HG02970 (cell line): ENCODE measurements around the gene GRPR.

ENCODE experiments used
- ATAC-seq: cut with Tn5 transposase; IDR thresholded peaks from one replicate; pipeline ENCODE4 v1.9.1; 2021; ENCODE audit warnings: mild to moderate bottlenecking, moderate library complexity, moderate number of reproducible peaks; ENCODE audit not compliant: unreplicated experiment, low FRiP score

Gene GRPR

GRCh38 chrX:16123222-16123786 lies at the start of gene GRPR:
TSS of gene GRPR (plus strand) at chrX:16123565. CDS start at chrX:16123954, 389 bp downstream.
- no peak for ATAC-seq

DNA sequence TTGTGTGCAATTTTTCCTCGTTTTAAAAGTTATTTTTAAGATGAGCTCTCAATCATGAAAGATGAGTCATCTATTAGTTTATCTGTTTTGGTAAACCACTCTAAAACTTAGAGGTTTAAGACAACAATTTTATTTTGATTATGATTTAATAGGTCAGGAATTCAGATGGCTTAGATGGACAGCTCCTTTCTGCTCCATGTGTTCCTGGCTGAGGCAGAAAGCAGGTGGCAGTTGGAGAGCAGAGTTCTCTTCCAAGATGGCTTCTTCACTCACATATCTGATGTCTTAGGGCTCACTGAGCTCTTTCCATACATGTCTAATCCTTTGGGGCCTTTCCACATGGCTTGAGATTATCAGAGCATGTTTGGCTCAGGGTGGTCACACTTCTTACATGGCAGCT lies 48.3 kb upstream of the GRPR start:
- no peak for ATAC-seq

GRCh38 chrX:16076834-16077233 lies 46.5 kb upstream of the GRPR start:
- no peak for ATAC-seq

- ATAC-seq: no peak
These were observed 45.6 kb upstream of the GRPR start for GRCh38 chrX:16077811-16078210.

- no peak for ATAC-seq
These were observed 42.0 kb upstream of the GRPR start for GRCh38 chrX:16081357-16081756.

DNA sequence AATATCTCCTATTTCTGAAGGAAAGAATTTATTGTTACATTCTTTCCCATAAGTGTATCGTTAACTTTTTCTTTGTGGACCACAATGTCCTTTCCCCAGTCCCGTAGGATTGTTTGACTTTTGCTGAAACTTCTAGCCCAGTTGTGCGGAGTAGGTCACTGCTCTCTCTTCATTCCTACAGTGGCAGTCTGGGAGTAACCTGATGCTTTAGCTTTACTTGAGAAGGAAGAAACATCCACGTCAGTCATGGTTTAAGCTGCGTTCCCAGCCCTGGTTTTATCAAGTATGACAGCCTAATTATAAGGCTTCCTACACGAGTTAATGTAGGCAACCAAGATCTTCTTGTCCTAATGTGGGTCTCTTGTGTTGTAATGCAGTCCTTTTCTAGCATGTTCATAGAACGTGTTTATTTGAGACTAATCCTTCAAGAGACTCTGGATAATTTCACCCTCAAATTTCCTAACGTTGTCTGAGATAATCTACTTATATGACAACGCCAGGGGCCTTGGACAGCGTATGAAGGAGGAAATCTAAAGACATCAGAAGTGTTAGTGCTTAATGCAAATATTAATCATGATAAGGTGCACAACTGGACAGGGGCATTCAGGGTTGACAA lies 40.8 kb upstream of the GRPR start:
- ATAC-seq: no peak

- ATAC-seq: no peak
These were observed 36.3 kb upstream of the GRPR start for GRCh38 chrX:16087076-16087475.

DNA sequence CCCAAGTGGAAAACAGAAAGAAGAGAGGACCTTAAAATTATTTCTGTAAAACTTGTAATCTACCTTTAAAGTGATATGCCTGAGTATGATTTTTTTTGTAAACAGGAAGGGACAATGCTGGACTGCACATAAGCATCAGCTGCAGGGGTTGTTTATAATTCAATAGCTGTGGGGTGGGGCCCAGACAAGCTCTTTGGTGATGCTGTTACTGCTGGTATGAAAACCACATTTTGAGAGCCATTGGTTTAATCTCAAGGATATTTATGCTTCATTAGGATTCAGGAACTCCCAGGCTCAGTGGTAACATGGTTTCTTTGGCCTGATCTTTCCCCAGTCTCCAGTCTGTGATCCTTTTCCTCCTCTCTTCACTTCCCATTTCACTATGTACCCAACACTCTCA lies 34.3 kb upstream of the GRPR start:
- ATAC-seq: no peak

DNA sequence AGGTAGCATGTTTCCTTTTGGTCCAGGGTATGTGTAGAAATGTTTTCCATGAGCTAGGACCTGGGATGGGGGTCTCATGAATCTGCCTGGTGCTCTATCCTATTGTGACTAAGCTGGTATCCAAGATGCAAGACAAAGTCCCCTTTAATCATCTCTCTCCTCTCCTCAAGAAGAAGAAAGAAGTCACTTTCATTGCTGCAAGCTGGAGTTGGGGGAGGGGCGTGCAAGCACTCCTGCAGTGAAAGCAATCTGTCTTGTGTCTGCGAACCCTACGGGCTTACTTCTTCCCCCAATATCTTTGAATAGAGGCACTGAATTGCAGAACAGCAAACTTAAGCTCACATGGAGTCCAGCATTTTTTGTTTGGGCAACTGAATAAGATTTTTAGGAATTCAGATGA lies 27.2 kb upstream of the GRPR start:
- no peak for ATAC-seq

- no peak for ATAC-seq
These were observed 22.7 kb upstream of the GRPR start for GRCh38 chrX:16100673-16101072.

GRCh38 chrX:16101581-16101980 lies 21.8 kb upstream of the GRPR start:
- no peak for ATAC-seq

- no peak for ATAC-seq
These were observed 19.7 kb upstream of the GRPR start for GRCh38 chrX:16103625-16104024.

DNA sequence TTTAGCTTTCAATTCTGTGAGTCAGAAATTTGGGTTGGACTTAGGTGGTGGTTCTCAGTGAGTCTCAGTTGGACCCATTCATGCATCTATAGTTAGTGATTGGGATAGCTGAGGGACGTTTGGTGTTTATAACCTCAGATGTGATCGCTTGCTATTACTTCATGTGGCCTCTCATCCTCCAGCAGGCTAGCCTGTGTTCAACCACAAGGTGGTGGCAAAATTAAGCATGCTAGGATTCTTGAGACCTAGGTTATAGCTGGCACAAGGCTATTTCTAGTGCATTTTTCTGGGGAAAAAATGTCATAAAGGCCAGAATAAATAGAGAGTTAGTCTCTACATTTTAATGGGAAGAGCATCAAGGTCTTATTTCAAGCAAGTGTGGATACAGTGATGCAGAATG lies 10.9 kb upstream of the GRPR start:
- ATAC-seq: no peak

GRCh38 chrX:16113978-16114565 lies 9.3 kb upstream of the GRPR start:
- no peak for ATAC-seq

- ATAC-seq: no peak
These were observed 8.8 kb upstream of the GRPR start for GRCh38 chrX:16114611-16115010.

DNA sequence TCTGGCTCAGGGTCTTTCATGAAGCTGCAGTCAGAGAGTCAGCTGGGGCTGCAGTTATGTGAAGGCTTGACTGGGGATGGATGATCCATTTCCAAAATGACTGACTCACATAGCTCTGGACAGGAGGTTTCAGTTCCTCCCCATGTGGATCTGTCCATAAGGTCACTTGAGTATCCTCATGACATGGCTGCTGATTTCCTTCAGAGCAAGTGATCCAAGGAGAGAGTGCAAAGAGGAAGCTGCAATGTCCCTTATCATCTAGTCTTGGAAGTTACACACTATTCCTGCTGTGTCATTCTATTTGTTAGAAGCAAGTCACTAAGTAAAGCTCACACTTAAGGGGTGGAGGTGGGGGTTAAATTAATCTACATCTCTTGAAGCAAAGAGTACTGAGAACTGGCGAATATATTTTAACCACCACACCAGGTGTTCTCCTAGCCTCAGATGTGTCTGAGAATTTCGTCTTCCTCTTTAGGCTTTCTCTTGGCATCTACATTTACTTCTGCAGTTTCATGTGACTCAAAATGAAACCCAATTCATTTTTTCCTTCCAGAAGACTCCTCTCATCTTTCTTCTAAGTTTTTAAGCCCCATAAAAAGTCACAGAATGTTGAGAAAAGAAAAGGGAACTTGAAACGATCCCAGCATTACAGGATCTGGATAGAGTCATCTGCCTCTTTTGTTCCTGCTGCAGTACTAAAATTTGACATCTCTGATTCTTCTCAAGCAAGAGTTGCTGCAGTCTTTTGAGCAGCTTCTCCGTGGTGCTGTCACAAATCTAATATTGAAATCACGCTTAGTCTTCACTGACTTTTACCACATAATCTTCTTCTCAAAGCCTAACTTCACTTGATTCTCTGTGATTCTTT lies 3.8 kb upstream of the GRPR start:
- peak; percentile 87 for ATAC-seq

DNA sequence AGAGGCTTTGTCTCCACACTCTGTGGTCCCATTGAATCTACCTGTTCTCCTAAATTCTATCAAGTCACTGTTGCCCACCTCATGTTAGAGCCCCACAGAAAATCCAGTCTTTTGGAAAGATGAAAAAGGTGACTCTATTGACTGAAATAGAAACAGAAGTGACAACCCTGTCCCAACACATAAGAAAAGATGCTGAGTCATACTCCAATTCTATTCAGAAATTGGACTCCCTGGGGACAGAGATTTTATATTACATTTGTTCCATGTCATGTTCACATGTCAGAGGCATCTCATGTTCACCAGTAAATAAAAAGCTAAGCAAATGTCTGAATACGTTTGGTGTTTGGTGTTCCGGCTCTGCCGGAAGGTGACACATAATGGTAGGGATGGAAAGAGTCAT lies 2.9 kb upstream of the GRPR start:
- ATAC-seq: no peak

DNA sequence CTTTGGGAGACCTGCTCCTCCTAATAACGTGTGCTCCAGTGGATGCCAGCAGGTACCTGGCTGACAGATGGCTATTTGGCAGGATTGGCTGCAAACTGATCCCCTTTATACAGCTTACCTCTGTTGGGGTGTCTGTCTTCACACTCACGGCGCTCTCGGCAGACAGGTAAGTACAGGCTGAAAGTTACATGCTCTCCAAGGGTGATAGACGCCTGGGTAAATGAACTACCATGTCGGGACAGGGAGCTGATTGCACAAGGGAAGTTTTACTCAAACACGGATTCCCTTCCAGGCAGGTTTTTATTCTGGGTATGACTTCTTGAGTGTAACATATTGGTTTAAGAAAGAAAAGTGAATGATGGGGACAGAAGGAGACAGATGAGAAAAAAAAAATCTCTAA lies 836 bp downstream of the GRPR start:
- ATAC-seq: no peak

DNA sequence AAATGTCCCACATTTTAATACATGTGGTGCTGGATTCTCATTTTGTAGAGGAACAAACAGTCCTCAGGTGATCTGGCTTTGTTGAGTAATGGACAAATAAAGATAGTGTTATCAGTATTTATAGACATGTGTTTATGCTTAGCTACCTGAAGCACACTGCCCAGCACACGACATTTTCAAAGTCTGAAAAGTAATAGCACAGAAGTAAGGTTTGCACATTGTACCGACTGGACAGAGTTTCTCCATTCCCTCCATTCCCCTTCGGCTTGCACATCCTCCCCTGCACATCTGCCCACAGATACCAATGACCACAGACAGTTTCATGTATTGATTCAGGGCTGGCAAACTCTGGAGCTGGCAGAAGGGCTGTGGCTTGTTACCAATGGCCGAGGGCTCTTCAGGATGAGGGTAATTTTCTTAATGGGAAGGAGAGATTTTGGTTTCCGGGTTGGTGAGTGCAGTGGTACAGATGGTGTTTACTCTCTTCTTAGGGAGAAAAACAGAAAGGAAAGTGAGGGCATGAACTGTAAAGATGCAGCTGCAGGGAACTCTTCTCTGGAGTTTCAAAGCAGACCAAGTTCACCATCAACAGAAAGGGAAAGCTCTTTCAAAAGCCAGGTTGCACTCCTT lies 2.3 kb downstream of the GRPR start:
- no peak for ATAC-seq

DNA sequence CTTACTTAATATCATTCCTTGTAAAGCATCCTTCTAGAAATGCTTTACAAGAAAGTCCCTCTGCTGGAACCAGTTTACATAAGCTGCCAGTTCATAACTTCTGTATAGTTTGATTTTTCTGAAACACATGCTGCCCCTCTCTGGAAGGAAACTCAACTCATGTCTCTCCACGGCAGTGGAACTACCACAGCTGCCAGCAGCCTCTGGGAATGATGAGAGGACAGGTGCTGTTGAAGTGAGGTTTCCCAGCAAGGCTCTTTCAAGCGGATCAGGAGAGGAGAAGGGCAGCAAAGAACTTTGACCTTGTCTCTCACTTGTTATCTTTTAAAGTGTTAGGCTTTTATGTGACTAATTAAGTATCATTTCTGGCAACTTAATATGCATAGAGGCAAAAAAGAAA lies 7.3 kb downstream of the GRPR start:
- ATAC-seq: no peak

DNA sequence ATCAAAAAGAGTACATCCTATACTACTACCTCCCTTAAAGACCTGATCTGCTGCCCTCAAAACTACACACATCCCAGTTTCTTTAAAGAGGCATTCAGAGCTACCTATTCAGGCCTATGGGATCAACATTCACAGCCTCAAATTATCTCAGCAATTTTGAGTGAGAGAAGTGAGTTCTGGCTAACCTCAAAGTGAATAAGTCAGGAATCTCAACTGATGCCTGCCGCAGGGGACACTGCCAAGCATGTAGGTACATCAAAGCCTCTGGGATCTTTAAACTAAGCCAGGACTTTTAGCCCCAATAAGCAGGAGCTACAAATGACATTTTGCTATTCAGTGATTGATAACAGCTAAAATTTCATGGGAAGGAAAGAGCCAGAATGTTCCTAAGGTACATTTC lies 11.6 kb downstream of the GRPR start:
- no peak for ATAC-seq
